ENCODE results near the gene SOWAHA.

DNA sequence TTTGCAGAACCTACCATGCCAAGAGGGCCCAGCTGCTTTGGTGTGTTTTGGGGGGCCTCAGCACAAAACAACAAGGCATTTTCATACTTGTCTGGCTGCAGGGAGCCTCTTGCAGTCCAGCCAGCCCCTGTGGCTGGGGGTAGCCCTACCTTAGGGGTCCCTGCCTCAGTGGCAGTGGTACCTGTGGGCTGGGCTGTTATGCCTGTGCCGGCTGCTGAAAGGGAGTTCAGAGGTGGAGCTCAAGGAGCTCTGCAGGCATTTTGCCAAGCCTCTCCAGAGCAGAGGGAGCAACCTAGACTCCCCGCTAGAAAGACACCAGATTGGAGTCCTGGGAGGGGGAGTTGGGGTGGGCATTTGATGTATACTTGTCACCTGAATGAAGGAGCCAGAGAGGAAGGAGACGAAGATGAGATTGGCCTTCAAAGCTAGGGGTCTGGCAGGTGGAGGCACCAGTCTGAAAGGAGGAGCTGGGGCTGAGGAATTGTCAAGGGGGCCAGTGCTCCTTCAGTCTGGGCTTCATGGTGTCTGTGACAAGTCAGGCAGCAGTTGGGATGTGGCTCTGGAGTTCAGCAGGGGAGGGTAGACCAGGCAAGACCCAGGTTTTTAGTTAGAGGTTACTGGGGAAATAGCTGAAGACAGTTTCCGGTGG, 15.9 kb downstream of the SOWAHA start:
- TF ChIP-seq, protein P1, sequence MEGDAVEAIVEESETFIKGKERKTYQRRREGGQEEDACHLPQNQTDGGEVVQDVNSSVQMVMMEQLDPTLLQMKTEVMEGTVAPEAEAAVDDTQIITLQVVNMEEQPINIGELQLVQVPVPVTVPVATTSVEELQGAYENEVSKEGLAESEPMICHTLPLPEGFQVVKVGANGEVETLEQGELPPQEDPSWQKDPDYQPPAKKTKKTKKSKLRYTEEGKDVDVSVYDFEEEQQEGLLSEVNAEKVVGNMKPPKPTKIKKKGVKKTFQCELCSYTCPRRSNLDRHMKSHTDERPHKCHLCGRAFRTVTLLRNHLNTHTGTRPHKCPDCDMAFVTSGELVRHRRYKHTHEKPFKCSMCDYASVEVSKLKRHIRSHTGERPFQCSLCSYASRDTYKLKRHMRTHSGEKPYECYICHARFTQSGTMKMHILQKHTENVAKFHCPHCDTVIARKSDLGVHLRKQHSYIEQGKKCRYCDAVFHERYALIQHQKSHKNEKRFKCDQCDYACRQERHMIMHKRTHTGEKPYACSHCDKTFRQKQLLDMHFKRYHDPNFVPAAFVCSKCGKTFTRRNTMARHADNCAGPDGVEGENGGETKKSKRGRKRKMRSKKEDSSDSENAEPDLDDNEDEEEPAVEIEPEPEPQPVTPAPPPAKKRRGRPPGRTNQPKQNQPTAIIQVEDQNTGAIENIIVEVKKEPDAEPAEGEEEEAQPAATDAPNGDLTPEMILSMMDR (conservative IDR thresholded peaks at IDR 0.05) = no peak
- no peak for TF ChIP-seq ZFX (IDR thresholded peaks at IDR 0.05)

All from C4-2B (cell line).